ENCODE data around the gene CBX2.

The CBX2 gene

DNA sequence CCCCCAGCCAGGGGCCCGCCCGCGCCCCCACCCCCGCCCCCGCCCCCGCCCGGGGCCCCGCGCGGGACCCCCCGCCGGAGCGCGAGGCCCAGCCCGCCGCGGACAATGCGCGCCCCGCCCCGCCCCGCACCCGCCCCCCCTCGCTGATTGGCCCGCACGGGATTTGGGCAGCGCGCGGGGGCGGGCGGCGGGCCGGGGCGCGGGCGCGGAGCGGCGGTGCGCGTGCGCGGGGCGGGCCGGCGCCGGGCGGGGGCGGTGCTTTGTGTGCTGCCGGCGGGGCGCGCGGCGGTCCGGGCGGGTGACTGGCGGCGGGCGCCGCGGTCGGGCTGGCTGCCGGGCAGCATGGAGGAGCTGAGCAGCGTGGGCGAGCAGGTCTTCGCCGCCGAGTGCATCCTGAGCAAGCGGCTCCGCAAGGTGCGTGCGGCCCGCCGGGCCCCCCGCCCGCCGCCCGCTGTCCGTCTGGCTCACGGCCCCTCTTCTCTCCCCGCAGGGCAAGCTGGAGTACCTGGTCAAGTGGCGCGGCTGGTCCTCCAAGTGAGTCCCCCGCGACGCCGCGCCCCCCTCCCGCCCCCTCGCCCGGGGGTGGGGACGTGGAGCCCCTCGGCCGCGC is at the start of gene CBX2:
Gene CBX2, plus strand, starts transcription at position 255 of the 610 bp plus-strand sequence. Its CDS starts 88 bp downstream, at position 343.
- peak; percentile 100 for DNase-seq (ENCODE audit: low spot score)

DNA sequence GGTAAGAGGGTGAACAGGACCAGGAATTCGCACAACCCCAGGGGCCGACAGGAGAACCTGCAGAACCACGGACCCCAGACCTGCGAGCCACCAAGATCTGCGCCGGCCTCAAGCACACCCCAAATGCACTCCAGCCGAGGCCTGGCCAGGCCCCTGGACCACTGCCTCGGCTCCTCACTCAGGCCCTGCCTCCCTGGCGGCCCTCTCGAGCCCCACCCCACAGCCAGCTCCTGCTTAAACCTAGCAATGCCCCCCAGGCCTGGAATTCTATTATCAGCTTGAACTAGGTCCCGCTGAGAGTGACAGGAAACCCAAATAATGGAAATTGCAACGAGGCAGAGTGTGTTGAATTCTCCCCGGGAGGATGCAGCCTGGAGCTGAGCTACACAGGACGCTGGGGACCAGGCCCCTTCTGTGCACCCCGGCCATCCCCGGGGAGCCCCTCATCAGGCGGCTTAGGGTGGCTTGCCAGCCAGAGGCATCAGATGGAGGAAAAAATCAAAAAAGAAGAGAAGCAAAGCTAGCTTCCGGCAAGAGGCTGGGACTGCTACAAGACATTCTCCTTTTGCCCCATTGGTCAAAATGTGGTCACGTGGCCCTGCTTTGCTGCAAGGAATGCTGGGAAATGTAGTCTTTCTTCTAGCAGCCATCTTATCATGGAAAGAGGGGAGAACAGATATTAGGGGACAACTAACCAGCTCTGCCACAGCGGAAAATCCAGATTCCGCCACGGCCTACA is 49.6 kb upstream of the CBX2 start:
- peak; percentile 95 for DNase-seq (ENCODE audit: low spot score)

- no peak for DNase-seq (ENCODE audit: low spot score)
These were observed 49.0 kb upstream of the CBX2 start for GRCh38 chr17:79728908-79729471.

DNA sequence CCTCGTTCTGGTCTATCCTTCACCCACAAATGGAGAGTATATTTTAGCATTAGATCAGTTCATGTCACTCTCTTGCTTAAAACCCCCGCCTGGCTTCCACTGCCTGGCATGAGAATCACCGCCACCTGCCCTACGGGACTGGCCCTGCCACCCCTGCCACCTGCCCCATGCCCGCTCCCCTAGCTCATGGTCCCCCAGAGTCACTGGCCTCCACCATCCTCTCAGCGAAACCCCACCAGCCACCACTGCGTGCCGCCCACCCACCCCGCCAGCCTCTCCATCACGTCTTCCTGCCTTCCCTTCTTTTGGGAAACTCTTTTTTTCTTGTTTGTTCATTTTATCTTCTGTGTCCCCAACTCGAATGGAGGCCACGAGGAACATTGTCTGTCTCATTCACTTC is 48.2 kb upstream of the CBX2 start:
- no peak for DNase-seq (ENCODE audit: low spot score)

GRCh38 chr17:79730437-79730768 is 47.5 kb upstream of the CBX2 start:
- no peak for DNase-seq (ENCODE audit: low spot score)

- DNase-seq (ENCODE audit: low spot score), result no peak
These were observed 47.0 kb upstream of the CBX2 start, which contains the start of gene ENPP7 for GRCh38 chr17:79730769-79731483. Gene ENPP7 (plus strand): TSS chr17:79730943. CDS start chr17:79731140, 197 bp downstream.

DNA sequence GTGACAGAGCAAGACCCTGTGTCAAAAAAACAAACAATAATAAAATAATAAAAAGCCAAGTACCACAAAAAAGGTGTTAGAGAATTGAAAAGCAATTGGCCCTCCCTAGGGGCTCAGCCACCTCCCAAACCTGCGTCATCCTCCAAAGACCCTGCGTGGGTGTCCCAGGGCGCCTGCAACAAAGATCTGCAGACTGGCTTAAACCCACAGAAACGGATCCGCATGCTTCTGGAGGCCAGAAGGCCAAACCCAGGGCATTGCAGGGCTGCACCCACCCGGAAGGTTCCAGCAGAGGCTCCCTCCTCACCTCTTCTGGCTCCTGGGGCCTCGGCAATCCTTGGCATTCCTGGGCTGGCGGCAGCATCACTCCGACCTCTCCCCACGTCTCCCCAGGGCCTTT is 45.7 kb upstream of the CBX2 start:
- DNase-seq (ENCODE audit: low spot score), result no peak

GRCh38 chr17:79732804-79733691 is 44.9 kb upstream of the CBX2 start:
- DNase-seq (ENCODE audit: low spot score), result no peak

- DNase-seq (ENCODE audit: low spot score), result no peak
These were observed 44.3 kb upstream of the CBX2 start for GRCh38 chr17:79733692-79734070.

- DNase-seq (ENCODE audit: low spot score), result no peak
These were observed 42.9 kb upstream of the CBX2 start for GRCh38 chr17:79735096-79735495.

- DNase-seq (ENCODE audit: low spot score), result no peak
These were observed 40.7 kb upstream of the CBX2 start for GRCh38 chr17:79737046-79737921.

DNA sequence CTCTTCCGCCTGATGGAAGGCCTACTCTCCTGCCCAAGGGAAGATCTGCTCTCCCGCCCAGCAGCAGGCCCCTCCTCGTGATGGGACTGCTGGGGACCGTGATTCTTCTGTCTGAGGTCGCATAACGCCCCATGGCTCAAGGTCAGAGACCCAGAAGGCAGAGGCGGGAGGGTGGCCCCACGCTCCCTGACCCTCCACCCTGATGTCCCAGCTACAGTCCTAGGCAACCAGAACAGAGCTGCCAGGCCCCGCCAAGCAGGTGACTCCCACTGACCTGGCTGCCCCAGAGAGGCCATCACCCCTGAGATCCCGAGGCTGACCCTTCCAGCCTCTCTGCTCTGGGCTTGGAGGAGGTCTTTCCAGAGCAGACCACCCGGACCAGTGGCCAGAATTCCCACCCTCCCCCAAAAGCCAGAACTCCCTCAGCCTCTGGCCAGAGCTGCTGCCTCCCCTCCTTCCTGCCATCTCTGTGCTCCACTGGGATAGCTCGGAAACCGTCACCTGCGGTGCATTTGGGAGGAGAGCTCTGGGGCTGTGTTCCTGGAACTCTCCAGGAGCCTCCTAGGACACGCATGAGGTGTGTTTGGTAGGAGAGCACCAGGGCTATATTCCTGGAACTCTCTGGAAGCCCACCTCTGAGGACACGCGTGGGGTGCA is 39.9 kb upstream of the CBX2 start:
- DNase-seq (ENCODE audit: low spot score), result no peak

- no peak for DNase-seq (ENCODE audit: low spot score)
These were observed 39.3 kb upstream of the CBX2 start for GRCh38 chr17:79738643-79739042.

DNA sequence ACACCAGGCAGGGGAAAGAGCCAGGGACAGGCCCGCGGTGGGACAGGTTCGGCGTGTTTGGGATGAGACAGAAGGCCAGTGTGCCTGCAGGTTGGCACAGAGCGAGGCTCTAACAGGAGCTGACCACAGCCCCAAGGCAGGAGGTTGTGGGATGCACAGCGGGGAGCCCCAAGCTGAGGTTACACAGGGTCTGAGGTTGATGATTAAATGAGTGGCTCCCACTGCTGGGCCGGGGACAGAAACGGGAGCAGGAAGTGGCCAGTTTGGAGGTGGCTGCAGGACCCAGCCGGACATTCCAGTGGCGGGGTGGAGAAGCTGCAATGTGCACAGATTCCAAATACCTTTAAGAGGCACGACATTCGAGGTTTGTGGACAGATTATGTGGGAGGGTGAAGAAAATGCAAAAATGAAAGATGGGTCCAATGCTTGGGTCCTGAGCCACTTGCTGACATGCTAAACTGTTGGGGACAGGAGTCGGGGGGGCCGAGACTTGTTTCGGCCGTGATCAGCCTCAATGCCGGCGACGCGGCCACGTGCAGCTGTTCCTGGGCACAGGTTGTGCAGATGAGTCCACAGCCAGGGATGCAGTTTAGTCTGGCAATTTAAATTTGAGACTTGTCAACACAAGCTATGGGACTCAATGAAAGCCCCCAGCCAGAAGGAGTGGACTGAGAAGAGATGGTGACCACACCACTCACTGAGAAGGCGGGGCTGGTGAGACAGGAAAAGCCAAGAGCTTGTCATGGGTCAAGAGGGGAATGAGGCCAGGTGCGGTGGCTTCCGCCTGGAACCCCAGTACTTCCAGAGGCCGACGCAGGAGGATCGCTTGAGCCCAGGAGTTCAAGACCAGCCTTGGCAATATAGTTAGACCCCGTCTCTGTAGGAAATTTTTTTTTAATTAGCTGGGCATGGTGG is 38.5 kb upstream of the CBX2 start:
- DNase-seq (ENCODE audit: low spot score), result no peak

GRCh38 chr17:79740413-79740812 is 37.5 kb upstream of the CBX2 start:
- no peak for DNase-seq (ENCODE audit: low spot score)

DNA sequence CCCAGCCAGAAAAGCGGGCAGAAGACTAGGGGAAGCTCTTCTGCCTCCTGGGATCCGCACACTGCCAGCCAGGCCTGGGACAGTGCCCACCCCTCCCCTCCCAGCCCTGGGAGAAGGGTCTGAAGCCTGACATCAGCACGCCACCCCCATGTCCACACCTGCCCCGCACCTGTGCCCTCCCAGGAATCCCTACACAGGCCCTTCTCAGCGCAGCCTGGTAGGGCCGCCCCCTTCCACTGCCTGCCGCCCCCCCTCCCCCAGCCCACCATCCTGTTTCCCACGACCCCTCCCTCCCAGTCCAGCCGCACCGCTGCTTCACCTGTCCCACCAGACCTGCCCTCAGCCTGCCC is 36.6 kb upstream of the CBX2 start:
- no peak for DNase-seq (ENCODE audit: low spot score)

DNA sequence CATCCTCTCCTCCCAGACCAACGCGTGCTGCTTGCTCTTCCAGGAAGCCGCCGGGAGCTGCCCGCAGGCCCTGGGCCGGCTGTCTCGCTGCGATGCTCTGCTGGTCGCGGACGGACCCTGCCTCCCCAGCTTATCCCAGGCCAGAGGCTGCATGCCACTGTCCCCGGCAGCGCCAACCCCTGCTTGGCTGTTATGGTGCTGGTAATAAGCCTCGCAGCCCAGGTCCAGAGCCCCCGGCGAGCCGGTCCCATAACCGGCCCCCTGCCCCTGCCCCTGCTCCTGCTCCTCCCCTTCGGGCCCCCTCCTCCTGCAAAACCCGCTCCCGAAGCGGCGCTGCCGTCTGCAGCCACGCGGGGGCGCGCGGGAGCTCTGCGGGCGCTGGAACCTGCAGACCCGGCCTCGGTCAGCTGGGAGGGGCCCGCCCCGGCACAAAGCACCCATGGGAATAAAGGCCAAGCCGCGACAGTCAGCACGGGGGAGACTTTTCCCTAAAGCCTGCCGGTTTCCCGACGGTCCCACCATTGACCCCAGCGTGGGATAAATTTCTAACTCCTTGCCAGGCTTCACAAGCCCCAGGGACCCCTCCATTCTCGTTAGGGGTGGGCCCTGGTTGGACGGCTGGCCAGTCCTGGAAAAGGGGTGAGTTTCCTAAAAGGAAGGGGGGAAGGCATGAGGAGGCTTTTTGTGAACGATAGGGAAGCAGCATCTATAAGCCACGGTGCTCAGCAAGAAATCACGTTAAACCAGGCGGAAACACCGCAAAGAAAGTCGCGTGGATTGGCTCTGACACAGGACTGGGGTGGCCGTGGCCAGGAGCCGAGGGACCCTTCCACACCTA is 36.0 kb upstream of the CBX2 start:
- DNase-seq (ENCODE audit: low spot score), result peak; percentile 89

- DNase-seq (ENCODE audit: low spot score), result no peak
These were observed 35.4 kb upstream of the CBX2 start for GRCh38 chr17:79742589-79742918.

Measured in AG20443 (cell line).